H1 (cell line): Measurements from ENCODE around the gene MDH1. TPM values are rescaled to one million over a fixed set of nuclear protein-coding genes. Genes with fewer than 3 reads are reported as not detected.

Experiments
- CTCF ChIA-PET: fragments of 300-600 bp; sonication (Branson Sonifier 250); formaldehyde crosslinking; loops from one replicate; lab custom pipeline; 2021; ENCODE audit not compliant: partially characterized antibody; lab: Charles Lee
- POLR2A ChIA-PET: fragments of 300-600 bp; sonication (Branson Sonifier 250); formaldehyde crosslinking; loops from one replicate; lab custom pipeline; 2021; ENCODE audit warnings: inconsistent platforms; ENCODE audit not compliant: partially characterized antibody; lab: Charles Lee
- DNase-seq, 2 experiments: peaks; one replicate each; pipeline versions ENCODE4 v3.0.0 to v3.0.0-alpha.2; 2010 to 2022; ENCODE audit warnings: low spot score in 2 of 2, low read depth in 1 of 2, mixed read lengths in 1 of 2
- FAIRE-seq: peaks from 2 replicates; lab custom pipeline; 2011; peaks lifted over from hg19 to GRCh38; lab: Jason Lieb, UNC
- H2AFZ ChIP-seq: 2 replicates; pipeline ENCODE4 v1.8.1; 2012; ENCODE audit warnings: low read length, inconsistent platforms
- H2AK5ac ChIP-seq: 2 replicates; pipeline ENCODE4 v1.6.1; 2013; ENCODE audit warnings: low read depth, low read length
- H2BK120ac ChIP-seq: replicated peaks from 2 replicates; pipeline ENCODE3; 2013; ENCODE audit warnings: low read depth, low read length, inconsistent platforms
- H2BK12ac ChIP-seq: 2 replicates; pipeline ENCODE4 v1.6.1; 2013; ENCODE audit warnings: low read depth, low read length
- H2BK15ac ChIP-seq: 2 replicates; pipeline ENCODE4 v1.6.1; 2013; ENCODE audit warnings: low read length
- H2BK20ac ChIP-seq: 2 replicates; pipeline ENCODE4 v1.6.1; 2013; ENCODE audit warnings: low read length
- H2BK5ac ChIP-seq: 2 replicates; pipeline ENCODE4 v1.6.1; 2013; ENCODE audit warnings: low read depth, low read length
- H3K14ac ChIP-seq: 2 replicates; pipeline ENCODE4 v1.6.1; 2013; ENCODE audit warnings: inconsistent platforms; ENCODE audit not compliant: insufficient read length
- H3K18ac ChIP-seq: 2 replicates; pipeline ENCODE4 v1.6.1; 2013; ENCODE audit warnings: low read length; ENCODE audit errors: extremely low read depth
- H3K23ac ChIP-seq: 2 replicates; pipeline ENCODE4 v1.6.1; 2013; ENCODE audit warnings: inconsistent platforms; ENCODE audit not compliant: insufficient read length
- H3K23me2 ChIP-seq: 2 replicates; pipeline ENCODE4 v1.6.1; 2013; ENCODE audit warnings: low read depth, low read length
- H3K27ac ChIP-seq: 2 replicates; pipeline ENCODE4 v1.6.1; 2011; ENCODE audit warnings: low read depth, low read length, inconsistent platforms
- H3K27me3 ChIP-seq, 4 experiments: replicated peaks in 1 of 4; 1 replicate in 1 of 4; 2 replicates in 3 of 4; pipeline versions ENCODE4 v1.6.1 to v1.8.1; 2011 to 2013; ENCODE audit warnings: low read length in 3 of 4, mild to moderate bottlenecking in 3 of 4, inconsistent platforms in 2 of 4, mixed read lengths in 2 of 4, moderate library complexity in 1 of 4; ENCODE audit not compliant: control insufficient read depth in 3 of 4, insufficient read depth in 3 of 4; ENCODE audit errors: extremely low read depth in 1 of 4
- H3K36me3 ChIP-seq, 4 experiments: 2 replicates each; pipeline versions ENCODE4 v1.6.1 to v1.8.1; 2011 to 2013; ENCODE audit warnings: mild to moderate bottlenecking in 4 of 4, low read length in 3 of 4, moderate library complexity in 2 of 4, control low read depth in 1 of 4, inconsistent platforms in 1 of 4; ENCODE audit not compliant: insufficient read depth in 4 of 4, control insufficient read depth in 2 of 4
- H3K4ac ChIP-seq: replicated peaks from 2 replicates; pipeline ENCODE3; 2013; ENCODE audit warnings: low read length, low read depth, mixed read lengths, inconsistent platforms; ENCODE audit not compliant: insufficient read length
- H3K4me1 ChIP-seq, 4 experiments: replicated peaks in 1 of 4; 1 replicate in 1 of 4; 2 replicates in 3 of 4; pipeline versions ENCODE4 v1.6.1 to v1.8.1; 2011 to 2013; ENCODE audit warnings: low read length in 3 of 4, inconsistent platforms in 2 of 4, mixed read lengths in 1 of 4; ENCODE audit not compliant: insufficient read depth in 4 of 4, control insufficient read depth in 3 of 4
- H3K4me2 ChIP-seq, 2 experiments: 2 replicates each; pipeline versions ENCODE4 v1.6.1 to v1.8.1; 2011 to 2013; ENCODE audit warnings: low read depth in 2 of 2, low read length in 2 of 2, control low read depth in 1 of 2, inconsistent platforms in 1 of 2, mild to moderate bottlenecking in 1 of 2; ENCODE audit not compliant: insufficient read depth in 1 of 2
- H3K4me3 ChIP-seq, 4 experiments: fragments of 200-600, 300-600 bp in 1 of 4; sonication (generic), shearing (Covaris generic), sonication (Bioruptor Twin) in 1 of 4; 2 replicates each; pipeline versions ENCODE4 v1.5.1 to v1.8.1; 2011 to 2016; ENCODE audit warnings: low read length in 4 of 4, low read depth in 3 of 4, control low read depth in 2 of 4, inconsistent platforms in 2 of 4, mild to moderate bottlenecking in 2 of 4, mixed read lengths in 1 of 4, moderate library complexity in 1 of 4; ENCODE audit not compliant: insufficient read depth in 2 of 4; ENCODE audit errors: extremely low read depth in 1 of 4
- H3K56ac ChIP-seq: replicated peaks from 2 replicates; pipeline ENCODE3; 2013; ENCODE audit warnings: low read depth, mild to moderate bottlenecking, mixed read lengths, low read length, inconsistent platforms; ENCODE audit not compliant: insufficient read length
- H3K79me1 ChIP-seq: 2 replicates; pipeline ENCODE4 v1.6.1; 2013; ENCODE audit warnings: low read depth, low read length, control low read depth
- H3K79me2 ChIP-seq, 2 experiments: 2 replicates each; pipeline versions ENCODE4 v1.6.1 to v1.8.1; 2012 to 2013; ENCODE audit warnings: low read length in 2 of 2, mild to moderate bottlenecking in 2 of 2, inconsistent platforms in 1 of 2; ENCODE audit not compliant: insufficient read depth in 2 of 2, control insufficient read depth in 1 of 2
- H3K9ac ChIP-seq, 4 experiments: replicated peaks in 1 of 4; 1 replicate in 1 of 4; 2 replicates in 3 of 4; pipeline versions ENCODE4 v1.6.1 to v1.8.1; 2011 to 2013; ENCODE audit warnings: low read depth in 3 of 4, low read length in 3 of 4, control low read depth in 2 of 4, mild to moderate bottlenecking in 2 of 4, moderate library complexity in 2 of 4, inconsistent platforms in 1 of 4; ENCODE audit errors: extremely low read depth in 1 of 4
- H3K9me3 ChIP-seq, 2 experiments: 2 replicates each; pipeline versions ENCODE4 v1.6.1 to v1.8.1; 2012 to 2013; ENCODE audit warnings: mild to moderate bottlenecking in 2 of 2, moderate library complexity in 2 of 2, control low read depth in 1 of 2, inconsistent platforms in 1 of 2, low read depth in 1 of 2, low read length in 1 of 2, mixed read lengths in 1 of 2; ENCODE audit not compliant: insufficient read depth in 2 of 2
- H4K20me1 ChIP-seq, 2 experiments: replicated peaks in 1 of 2; 2 replicates each; pipeline versions ENCODE3 to v1.8.1; 2011 to 2013; ENCODE audit warnings: inconsistent platforms in 2 of 2, low read length in 2 of 2, mild to moderate bottlenecking in 1 of 2; ENCODE audit not compliant: insufficient read depth in 2 of 2, control insufficient read depth in 1 of 2
- H4K5ac ChIP-seq: 2 replicates; pipeline ENCODE4 v1.6.1; 2013; ENCODE audit warnings: low read length, low read depth, mixed read lengths, inconsistent platforms; ENCODE audit not compliant: insufficient read length
- H4K8ac ChIP-seq: 2 replicates; pipeline ENCODE4 v1.8.0; 2013; ENCODE audit warnings: mild to moderate bottlenecking, moderate library complexity, low read length, inconsistent platforms; ENCODE audit not compliant: insufficient read depth; ENCODE audit errors: extremely low read depth
- H4K91ac ChIP-seq: replicated peaks from 2 replicates; pipeline ENCODE3; 2013; ENCODE audit warnings: low read length, mixed read lengths, inconsistent platforms; ENCODE audit not compliant: insufficient read length
- CEBPB ChIP-seq: IDR thresholded peaks from 2 replicates; pipeline ENCODE4 v1.6.1; 2012; ENCODE audit warnings: low read depth, low read length
- EGR1 ChIP-seq: IDR thresholded peaks from 2 replicates; pipeline ENCODE4 v1.6.1; 2011; ENCODE audit warnings: low read depth, low read length, borderline replicate concordance
- SIX5 ChIP-seq: IDR thresholded peaks from 2 replicates; pipeline ENCODE4 v1.6.1; 2011; ENCODE audit warnings: mild to moderate bottlenecking, low read depth, low read length
- SP1 ChIP-seq: IDR thresholded peaks from 2 replicates; pipeline ENCODE4 v1.6.1; 2011; ENCODE audit warnings: low read depth, low read length
- TAF7 ChIP-seq: optimal IDR thresholded peaks from 2 replicates; pipeline ENCODE3; 2011; ENCODE audit warnings: low read depth, mild to moderate bottlenecking, inconsistent platforms, low read length, moderate library complexity, borderline replicate concordance
- whole genome bisulfite sequencing, 2 experiments: shearing (Covaris generic) in 1 of 2; methylation state at CpG; one replicate each; pipeline versions ENCODE4 v1.1.6 to v1.1.7; 2013 to 2015; ENCODE audit warnings: low lambda C conversion rate in 2 of 2, mixed read lengths in 2 of 2, inconsistent platforms in 1 of 2, low coverage in 1 of 2, missing lambda C conversion rate in 1 of 2; ENCODE audit not compliant: insufficient replicate concordance in 2 of 2, insufficient coverage in 1 of 2, insufficient read length in 1 of 2; ENCODE audit errors: extremely low coverage in 1 of 2, missing lambda C conversion rate in 1 of 2; 5-methylcytosine and 5-hydroxymethylcytosine counted together
- polyA plus RNA-seq, 7 experiments: library from polyadenylated mRNA; depleted of rRNA in 3 of 7; stranded (reverse) in 5 of 7; unstranded in 2 of 7; fragments of >200 nt in 5 of 7; fragments of 200-250 nt in 2 of 7; gene quantifications; 1 replicate in 5 of 7; 2 replicates in 1 of 7; 4 replicates in 1 of 7; pipeline versions ENCODE4 v1.2.1 to v1.2.3, GENCODE V29; 2011 to 2013; ENCODE audit warnings: missing spikeins in 2 of 7, mixed read lengths in 2 of 7
- total RNA-seq: library from RNA; stranded (reverse); fragmentation: NEBNext Ultra II Directional; extraction: Animal tissue kit (Norgen Biotek cat#: 25700); gene quantifications from 2 replicates; pipeline ENCODE4 v1.2.1, GENCODE V29; 2021

The MDH1 gene
- total and polyA plus RNA-seq, 2 of the 8 experiments (the other 6 are each of a cell fraction or from before 2014, with no cell fraction given) = 353 to 376 TPM

DNA sequence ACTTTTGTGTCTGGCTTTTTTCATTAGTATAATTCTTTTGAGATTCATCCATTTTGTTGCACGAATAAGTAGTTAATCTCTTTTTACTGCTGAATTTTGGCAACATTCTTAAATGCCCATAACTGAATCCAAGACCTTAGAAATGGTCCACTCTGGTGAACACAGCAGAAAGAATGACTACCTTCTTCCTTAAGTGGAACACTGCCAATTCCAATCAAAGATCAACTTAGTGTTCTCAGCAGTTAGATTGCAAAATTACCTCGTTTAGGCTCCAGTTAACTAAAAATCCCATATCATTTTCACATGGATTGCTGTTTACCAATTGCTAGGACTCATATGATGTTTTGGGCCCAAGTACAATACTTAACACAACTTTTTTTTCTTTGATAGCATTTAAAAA lies 59.9 kb downstream of the MDH1 start:
- H3K79me2 ChIP-seq = no peaks in the 10 kb centered on the region
- H3K4me2 ChIP-seq = no peak overlapping the region
- no peak overlapping the region for H4K91ac ChIP-seq
- POLR2A ChIA-PET = no interaction called here
- no peak overlapping the region for H3K56ac ChIP-seq
- WGBS, 2 experiments = 92% methylated on average over 2 of the region's 2 CpGs; no CpG with 5 or more reads in 1 of the 2 experiments
- no peak for FAIRE-seq
- no peak overlapping the region for H2BK20ac ChIP-seq
- H3K23me2 ChIP-seq = no peaks in the 10 kb centered on the region
- no peak overlapping the region for H3K18ac ChIP-seq
- H3K27me3 ChIP-seq = no peaks in the 10 kb centered on the region
- no peak for DNase-seq
- no peaks in the 10 kb centered on the region for H4K20me1 ChIP-seq
- H4K8ac ChIP-seq = no peak overlapping the region
- no peak overlapping the region for H2BK5ac ChIP-seq
- no peak overlapping the region for H2BK12ac ChIP-seq
- H3K79me1 ChIP-seq = no peaks in the 10 kb centered on the region; the same call in 1 of the 2 replicates
- H3K9me3 ChIP-seq = no peaks in the 10 kb centered on the region; a peak in 1 of 4 replicates
- no peak overlapping the region for H4K5ac ChIP-seq
- no peak overlapping the region for H2BK15ac ChIP-seq
- H3K36me3 ChIP-seq = no peaks in the 10 kb centered on the region; a peak in 1 of 8 replicates
- H3K4ac ChIP-seq = no peak overlapping the region
- H2AK5ac ChIP-seq = no peak overlapping the region
- H2AFZ ChIP-seq = no peak overlapping the region
- CTCF ChIA-PET = no interaction called here
- H3K4me1 ChIP-seq = no peaks in the 10 kb centered on the region
- no peak overlapping the region for H2BK120ac ChIP-seq
- no peak overlapping the region for H3K14ac ChIP-seq
- no peak overlapping the region for H3K9ac ChIP-seq
- no peak overlapping the region for H3K4me3 ChIP-seq
- no peak overlapping the region for H3K27ac ChIP-seq
- no peak overlapping the region for H3K23ac ChIP-seq
- no peak for TF ChIP-seq SP1
- TF ChIP-seq EGR1 = no peak
- no peak for TF ChIP-seq SIX5
- no peak for TF ChIP-seq TAF7
- TF ChIP-seq CEBPB = no peak
